ENCODE measurements around the gene RXRA.

The RXRA gene

DNA sequence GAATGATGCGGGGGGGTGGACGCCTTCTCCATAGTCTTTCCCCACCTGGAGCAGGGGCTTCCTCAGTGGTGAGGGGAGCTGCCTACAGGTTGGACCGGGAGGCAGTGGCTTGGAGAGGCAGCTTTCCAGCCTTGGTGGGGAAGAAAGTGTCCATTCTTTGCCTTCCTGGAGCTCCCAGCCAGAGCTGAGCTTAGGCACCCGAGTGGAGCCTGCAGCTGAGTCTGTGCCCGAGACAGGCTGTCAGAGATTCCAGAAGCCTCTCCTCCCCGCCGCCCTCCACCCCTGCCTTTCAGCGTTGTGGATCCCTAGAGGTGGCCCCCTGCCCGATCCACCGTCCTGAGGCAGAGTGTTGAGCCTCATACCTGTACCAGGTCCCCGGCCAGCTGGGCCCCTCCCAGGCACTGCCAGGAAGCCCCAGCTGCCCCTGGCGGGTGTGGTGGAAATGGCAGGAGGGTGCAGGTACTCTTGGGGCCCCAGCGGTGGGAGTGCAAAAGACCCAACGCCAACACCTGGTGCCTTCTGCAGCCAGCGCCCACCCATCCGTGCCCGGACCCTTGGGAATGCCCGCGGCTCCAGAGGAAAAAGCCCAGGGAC lies 112.0 kb downstream of the RXRA start:
- DNase-seq = no peak

DNA sequence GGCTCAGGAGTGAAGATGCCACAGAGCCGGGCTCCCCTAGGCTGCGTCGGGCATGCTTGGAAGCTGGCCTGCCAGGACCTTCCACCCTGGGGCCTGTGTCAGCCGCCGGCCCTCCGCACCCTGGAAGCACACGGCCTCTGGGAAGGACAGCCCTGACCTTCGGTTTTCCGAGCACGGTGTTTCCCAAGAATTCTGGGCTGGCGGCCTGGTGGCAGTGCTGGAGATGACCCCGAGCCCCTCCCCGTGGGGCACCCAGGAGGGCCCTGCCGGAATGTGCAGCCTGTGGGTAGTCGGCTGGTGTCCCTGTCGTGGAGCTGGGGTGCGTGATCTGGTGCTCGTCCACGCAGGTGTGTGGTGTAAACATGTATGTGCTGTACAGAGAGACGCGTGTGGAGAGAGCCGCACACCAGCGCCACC lies 113.1 kb downstream of the RXRA start:
- no peak for DNase-seq

DNA sequence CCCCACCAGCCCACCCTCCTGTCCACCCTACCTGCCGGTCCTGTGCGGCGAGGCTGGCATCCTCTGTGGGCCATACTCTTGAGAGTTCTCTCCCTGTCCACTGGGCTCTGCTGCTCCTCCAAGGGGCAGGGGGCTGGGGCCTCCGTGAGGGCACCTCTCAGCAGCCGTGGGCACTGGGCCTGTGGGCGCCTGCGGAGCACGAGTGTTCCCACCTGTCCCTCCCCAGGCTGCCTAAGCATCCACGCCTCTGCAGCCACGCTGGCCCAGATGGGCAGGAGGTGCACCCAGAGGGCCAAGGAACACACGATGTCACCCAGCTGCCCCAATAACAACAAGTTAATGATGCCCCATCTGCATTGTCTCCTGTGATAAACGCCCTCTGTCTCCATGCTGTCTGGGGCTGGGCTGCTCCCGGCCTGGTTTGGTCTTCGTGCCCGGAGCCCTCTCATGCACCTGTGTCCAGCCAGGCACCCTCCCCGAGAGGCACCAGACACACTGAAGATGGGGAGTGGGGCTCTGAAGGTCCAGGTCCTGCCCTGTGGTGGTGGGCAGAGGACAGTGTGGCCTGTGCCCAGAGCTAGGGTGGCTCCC lies 114.5 kb downstream of the RXRA start:
- DNase-seq = no peak

DNA sequence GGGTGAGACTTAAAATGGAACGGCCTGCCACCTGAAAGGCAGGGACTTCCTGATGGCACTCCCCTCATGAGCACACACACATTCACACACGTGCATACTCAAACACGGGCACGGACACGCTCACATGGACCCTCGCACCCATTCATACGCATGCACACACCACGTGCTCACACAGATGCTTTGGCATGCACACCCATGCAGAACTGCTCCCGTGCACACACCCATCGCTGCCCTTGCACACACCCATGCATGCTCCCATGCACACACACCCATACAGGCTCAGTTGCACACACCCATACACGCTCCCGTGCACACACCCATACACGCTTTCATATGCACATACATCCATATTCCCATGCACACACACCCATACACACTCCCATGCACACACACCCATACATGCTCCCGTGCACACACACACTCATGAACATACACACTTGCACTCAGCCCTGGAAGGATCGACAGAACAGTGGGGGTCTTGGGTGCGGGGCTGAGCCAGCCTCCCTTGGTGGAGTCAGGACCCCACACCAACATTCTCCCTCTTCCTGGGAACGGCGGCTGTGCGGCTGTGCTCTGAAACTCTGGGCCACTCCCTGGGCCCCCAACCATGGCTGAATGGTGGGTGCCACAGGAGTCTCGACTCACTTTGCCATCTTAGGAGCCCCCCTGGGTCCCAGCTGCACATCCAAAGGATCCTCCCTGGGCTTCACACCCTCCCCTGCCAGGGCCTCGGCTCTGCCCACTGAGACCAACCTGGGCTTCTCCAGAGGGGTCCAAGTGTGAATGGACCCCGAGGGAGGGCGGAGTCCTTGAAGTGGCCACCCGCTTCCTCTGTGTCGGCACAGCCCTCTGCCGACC lies 115.2 kb downstream of the RXRA start:
- no peak for DNase-seq

DNA sequence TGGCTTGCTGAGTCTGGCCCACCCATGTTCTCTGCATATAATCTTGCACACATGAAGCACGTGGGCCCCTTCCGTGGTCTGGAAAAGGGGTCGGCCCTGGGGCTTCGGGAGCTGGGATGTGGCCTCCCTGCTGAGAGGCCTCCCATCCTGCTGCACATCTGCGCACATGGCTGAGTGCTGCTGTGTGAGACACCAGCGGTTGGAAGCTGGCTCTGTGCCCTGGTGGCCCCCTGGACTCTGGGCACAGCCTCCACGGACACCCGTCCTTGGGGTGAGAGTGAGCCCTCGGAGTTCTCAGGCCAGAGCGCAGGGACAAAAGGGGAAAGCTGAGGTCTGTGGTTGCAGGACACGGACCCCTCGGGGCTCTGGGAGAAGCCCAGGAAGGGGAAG lies 115.8 kb downstream of the RXRA start:
- no peak for DNase-seq

DNA sequence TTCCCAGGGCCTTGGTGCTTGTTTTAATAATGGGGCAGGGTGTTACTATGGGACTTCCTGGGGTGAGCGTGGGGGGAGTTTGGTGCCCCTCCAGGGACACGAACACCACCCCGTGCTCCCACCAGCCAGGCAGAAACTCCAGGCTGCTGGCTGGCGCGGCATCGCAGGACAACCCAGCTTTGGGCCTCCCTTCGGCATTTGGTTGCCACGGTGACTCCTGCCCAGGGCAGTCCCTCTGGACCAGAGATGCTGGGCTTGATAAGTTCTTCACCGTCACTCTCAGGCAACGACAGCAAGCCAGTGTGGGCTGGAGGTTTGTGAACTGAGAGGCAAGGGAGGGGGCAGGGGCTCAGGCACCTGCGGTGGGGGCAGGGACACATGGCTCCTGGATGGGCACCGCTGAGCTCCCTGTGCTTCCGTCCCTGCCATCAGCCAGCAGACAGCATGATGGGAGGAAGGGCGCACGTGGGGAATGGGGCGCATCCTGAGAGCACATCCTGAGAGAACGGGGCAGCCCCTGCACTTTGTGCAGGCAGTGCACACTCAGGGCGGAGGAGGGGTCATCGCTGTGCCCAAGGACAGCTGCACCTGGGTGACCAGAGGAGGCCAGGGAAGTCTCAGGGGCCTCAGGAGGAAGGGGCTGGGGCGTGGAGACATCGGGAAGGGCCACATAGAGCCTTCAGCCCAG lies 116.4 kb downstream of the RXRA start:
- no peak for DNase-seq

DNA sequence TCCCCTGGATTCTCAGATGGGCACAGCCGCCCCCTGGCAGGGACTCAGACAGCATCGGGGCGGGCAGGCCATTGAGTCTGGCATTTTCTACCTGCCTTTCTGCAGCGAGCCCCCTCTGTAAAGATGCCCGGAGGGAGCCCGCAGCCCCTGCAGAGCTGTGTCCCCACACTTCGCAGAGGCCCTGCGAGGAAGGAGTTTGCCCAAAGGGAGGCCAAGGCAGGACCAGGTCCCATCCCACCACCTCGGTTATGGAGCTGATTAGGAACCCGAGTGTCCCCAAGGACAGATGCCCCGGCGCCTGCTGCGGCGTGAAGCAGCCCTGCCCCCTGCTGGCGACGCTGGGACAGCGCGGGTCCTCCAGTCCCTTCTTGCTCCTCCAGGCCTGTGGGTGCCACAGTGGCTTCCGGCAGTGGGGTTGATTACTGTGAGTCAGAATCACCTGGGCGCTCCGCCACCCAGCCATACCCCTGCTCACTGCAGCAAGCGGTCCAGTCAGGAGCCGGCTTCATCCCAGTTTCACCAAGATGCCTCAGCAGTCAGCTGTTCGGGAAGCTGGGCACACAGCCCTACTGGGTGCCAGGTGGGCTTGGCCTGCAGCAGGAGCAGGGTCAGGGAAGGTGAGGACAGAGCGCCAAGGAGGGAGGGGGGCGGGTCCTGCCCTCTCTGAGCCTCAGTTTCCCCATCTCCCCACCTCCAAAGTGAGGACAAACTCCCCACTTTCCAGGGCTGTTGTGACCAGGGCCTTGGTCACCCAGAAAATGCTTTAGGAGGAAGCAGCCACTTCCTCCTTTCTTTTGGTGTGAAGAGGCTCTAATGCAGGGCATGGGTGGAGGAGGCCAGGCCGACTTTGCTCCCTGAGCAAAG lies 117.2 kb downstream of the RXRA start:
- peak; percentile 86 for DNase-seq

DNA sequence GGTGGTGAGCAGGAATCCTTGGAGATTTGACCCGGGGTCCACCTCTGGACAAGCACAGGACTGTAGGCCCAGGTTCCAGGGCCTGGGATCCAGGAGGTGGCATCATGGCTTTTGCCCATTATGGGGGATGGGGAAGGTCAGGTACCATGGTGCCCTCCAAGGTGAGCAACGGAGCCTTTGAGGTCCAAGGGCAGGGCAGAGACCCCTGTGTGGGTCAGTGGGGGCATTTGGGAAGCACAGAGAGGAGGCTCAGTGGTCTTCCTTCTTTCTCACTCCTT lies 117.7 kb downstream of the RXRA start:
- DNase-seq = no peak

DNA sequence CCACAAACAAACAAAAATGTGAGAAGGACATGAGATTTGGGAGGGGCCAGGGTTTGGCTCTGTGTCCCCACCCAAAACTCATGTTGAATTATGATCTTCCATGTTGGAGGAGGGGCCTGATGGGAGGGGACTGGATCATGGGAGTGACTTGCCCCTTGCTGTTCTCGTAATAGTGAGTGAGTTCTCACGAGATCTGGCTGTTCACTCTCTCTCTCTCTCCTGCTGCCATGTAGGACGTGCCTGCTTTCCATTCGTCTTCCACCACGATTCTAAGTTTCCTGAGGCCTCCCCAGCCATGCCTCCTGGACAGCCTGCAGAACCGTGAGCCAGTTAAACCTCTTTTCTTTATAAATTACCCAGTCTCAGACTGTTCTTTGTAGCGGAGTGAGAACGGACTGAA lies 118.7 kb downstream of the RXRA start:
- no peak for DNase-seq

DNA sequence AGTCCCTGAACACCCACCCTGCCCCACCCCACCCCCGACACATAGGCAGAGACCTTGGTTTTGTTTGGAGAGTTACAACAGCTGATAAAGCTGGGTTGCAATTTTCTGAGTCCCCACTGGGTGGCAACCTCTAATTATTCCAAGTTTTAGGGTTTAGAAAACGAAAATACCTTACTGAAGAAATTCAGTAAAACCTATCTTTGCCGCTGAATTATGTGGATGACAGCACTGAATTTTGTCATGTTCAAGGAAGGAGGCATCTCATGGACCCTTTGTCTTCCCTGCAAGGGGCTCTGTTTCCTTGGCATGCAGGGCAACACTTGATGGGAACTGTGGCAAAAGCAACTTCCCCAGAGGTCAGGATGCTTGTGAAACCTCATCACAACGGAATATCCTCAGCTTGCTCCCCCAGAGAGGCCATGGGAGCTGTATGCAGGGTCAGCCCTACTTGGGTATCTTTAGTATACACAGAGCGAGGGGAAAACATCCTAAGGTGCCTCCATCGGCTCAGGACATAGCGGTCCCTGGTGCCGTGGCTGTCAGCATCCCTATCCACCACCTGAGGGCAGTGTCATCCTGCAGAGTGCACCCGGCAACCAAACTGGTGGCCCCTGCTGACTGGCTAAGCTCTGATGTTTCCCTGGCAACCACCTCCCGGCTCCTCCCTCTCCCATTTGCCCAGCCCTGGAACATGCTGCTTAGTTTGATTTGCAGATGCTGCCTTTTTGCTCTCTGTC lies 123.1 kb downstream of the RXRA start:
- DNase-seq = peak; percentile 71

DNA sequence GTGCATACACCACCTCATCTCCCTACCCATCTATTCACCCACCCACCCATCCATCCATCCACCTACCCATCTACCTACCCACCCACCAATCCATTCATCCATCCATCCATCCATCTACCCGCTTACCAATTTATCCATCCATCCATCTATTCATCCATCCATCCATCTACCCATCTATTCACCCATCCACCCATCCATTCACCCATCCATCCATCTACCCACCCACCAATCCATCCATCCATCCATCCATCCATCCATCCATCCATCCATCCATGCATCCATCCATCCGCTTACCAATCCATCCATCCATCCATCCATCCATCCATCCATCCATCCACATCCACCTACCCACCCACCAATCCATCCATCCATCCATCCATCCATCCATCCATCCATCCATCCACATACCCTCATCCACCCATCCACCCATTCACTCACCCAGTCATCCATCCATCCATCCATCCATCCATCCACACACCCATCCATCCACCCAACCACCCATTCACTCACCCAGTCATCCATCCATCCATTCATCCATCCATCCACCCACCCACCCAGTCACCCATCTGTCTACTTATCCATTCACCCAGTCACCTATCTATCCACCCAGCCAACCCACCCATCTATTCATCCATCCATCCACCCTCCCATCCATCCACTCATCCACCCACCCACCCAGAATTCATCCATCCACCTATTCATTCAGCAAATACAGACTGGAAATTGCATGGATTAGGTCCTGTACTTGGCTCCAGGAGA lies 125.6 kb downstream of the RXRA start:
- no peak for DNase-seq

DNA sequence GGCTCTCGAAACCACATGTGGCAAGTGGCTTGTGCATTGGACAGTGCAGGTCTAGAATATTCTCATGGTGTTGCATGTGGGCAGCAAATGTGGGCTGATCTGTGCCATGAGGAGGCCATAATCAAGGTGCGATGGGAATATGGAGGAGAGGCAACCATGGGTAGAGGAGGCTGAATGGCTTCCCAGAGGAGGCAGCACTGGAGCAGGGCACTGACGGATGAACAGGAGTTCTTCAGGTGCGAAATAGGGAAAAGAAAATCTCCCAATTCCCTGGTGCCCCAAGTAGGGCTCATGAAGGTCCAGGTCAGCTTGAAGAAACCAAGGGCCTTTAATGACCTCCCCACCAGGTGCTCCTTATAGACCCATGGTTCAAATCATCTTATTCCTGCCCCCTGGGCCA lies 126.5 kb downstream of the RXRA start:
- DNase-seq = no peak

DNA sequence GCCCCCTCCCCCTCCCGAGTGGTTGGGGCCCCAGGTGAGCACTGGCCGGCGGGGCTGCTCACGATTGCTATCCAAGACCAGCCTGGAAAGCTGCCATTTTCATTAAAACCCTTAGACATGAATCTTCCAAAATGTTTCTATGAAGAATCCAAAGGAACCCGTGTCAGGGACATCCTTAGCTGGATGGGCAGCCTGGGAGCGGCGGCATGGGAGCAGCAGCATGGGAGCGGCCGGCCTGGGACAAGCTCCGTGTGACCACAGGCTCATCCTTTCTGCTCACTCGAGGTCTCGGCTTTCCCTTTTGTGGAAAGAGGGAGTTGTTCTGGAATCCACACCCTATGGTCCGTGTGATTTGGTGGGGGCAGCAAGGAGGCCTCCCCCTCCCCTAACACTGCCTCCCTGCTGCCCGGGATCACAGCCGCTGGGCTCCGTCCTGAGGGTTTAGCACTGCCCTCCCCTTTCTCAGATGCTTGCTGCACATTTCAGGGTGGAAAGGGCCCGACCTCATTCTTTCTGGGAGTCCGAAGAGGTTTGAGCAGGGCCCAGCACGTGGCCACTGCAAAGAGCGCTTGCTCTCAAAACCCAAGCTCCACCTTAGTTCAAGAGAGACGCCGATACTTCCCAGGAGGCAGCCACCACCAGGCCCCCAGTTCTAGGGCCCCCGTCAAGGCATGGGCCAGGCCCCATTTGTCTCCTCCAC lies 127.7 kb downstream of the RXRA start:
- DNase-seq = no peak

DNA sequence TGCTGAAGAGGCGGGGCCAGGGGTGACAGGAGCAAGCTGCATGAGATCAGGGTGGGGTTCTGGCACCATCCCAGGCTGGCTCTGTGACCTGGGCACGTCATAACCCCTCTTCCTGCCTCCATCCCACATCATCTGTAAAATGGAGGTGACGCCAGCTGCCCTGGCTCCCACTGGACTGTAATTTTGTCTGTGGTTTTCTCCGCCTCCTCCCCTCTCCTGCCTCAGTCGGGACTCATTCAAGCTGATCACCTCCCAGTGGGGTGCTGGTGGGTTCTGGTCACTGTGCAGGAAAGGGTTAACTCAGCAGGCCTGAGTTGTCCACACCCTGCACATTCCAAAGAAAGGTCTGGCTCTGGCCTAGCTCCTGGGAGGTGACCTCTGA lies 128.2 kb downstream of the RXRA start:
- DNase-seq = no peak

DNA sequence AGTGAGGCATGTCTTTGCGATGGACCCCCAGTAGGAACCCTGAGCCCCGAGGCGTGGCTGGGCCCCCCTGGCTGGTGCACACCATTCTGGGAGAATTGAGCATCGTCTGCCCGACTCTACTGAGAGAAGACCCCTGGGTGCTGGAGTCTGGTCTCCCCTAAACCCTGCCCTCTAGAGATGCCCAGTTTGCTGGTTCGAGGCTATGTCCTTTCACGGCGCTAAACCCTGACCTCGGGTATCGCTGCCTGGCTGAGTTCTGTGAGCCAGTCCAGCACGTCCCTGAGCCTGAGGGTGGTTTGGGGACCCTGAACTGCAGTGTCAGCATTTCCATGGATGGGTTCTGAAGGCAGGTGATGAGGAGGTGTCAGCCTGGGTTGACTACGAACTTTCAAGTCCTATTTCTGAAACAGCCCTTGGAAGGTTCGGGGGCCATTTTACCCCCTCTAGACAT lies 128.8 kb downstream of the RXRA start:
- no peak for DNase-seq

DNA sequence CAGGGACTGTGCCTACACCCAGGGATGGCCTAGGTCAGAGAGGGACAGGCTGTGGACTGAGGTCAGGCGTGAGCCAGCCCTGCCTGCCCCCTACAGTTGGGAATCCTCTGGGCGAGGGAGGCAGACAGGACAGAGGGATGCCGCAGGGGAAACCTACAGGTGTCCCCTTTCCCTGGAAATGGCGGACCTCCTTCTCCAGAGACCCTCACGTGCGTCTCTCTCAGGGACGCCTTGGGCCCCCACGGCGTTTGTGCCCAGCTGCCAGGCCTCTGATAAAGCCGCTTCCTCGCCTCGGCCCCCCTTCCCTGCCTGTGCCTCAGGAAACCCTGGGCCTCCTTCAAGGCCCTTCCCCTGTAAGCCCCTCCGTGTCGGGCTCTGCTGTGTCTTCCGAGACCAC lies 129.3 kb downstream of the RXRA start:
- DNase-seq = no peak

DNA sequence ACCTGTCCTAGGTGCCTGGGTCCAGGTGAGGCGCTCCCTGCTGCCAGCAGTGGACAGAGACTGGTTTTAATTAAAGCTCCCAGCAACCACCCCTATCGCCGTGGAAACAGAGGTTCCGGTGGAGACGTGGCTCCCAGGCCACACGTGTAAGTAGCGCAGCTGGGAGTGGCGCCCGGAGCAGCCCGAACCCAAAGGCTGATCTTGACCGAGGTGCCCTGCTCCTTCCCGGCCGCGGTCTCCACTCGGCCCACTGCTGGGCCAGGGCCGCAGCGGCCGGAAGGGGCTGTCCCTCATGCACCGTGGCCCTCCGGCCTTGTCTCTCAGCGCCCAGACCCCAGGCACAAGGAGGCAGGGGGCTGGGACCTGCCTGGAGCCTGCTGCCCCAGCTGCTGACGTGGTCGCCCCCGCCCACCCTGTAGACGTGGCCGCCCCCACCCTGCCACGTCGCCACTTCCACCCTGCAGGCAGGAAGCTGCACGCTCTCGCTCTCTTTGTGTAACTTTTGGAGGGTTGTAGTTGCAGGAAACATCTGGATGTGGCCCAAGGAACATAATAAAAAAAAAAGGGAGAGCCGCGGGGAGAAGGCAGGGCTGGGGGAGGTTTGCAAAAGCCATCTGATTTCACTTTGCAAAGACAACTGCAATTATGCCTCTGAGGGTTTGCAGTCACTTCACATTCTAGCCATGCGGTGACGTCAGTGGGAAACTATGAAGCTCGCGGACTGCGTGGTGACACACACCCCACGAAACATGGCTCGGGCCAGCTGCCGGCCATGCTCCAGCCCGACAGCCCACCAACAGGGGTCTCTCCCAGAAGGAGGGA lies 129.9 kb downstream of the RXRA start:
- DNase-seq = no peak

DNA sequence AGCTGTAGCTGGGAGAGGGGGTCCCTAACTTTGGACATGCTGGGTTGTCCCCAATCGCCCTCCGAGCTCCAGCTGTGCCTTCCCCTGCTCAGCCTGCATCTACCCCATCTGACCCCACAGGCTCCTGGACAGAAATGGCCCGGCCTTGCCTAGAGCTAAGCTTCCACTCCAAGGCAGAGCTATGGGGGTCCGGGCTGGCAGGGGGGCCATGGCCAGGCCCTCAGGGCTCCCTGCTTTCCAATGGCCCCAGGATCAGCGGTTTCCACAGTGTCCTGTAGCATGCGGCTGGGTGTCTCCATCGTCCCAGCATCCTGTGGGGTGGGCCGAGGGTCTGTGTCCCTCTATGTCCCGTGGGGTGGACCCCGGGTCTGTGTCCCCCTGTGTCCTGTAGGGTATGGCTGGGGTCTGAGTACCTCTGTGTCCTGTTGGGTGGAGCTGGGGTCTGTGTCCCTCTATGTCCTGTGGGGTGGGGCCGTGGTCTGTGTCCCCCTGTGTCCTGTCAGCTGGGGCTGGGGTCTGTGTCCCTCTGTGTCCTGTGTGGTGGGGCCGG lies 130.6 kb downstream of the RXRA start:
- no peak for DNase-seq
